Lung (tissue), 12 donors: ENCODE results near the gene HACD1. TPM values are rescaled to one million over a fixed set of nuclear protein-coding genes. Genes with fewer than 3 reads are reported as not detected.

ENCODE experiments used
- ATAC-seq: fragments of 200-7000 bp; cut with Tn5 transposase; one replicate; pipeline ENCODE4 v1.9.1; 2020; ENCODE audit warnings: moderate number of reproducible peaks; ENCODE audit not compliant: insufficient read depth, low FRiP score
- DNase-seq, 3 donors: peaks; one replicate each; pipeline ENCODE4 v3.0.0-alpha.2; 2013 to 2017
- H3K27ac ChIP-seq, 2 donors: one replicate each; pipeline ENCODE4 v1.5.1; 2013; ENCODE audit warnings: mild to moderate bottlenecking in 2 of 2, moderate library complexity in 2 of 2, control low read depth in 1 of 2, inconsistent platforms in 1 of 2, low read depth in 1 of 2, low read length in 1 of 2
- H3K27me3 ChIP-seq, 3 donors: one replicate each; pipeline ENCODE4 v1.5.1; 2013; ENCODE audit warnings: low read length in 2 of 3; ENCODE audit not compliant: control insufficient read depth in 3 of 3, insufficient read depth in 3 of 3
- H3K36me3 ChIP-seq, 4 donors: one replicate each; pipeline ENCODE4 v1.5.1; 2013; ENCODE audit warnings: low read length in 4 of 4, mild to moderate bottlenecking in 1 of 4, moderate library complexity in 1 of 4; ENCODE audit not compliant: control insufficient read depth in 4 of 4, insufficient read depth in 4 of 4
- H3K4me1 ChIP-seq, 5 donors: one replicate each; pipeline ENCODE4 v1.5.1; 2013; ENCODE audit warnings: low read length in 5 of 5, mild to moderate bottlenecking in 2 of 5, moderate library complexity in 1 of 5; ENCODE audit not compliant: control insufficient read depth in 5 of 5, insufficient read depth in 5 of 5
- H3K4me3 ChIP-seq: one replicate; pipeline ENCODE4 v1.5.1; 2013; ENCODE audit warnings: mild to moderate bottlenecking, control low read depth, moderate library complexity
- H3K9ac ChIP-seq, 2 donors: one replicate each; pipeline ENCODE4 v1.5.1; 2013; ENCODE audit warnings: low read length in 2 of 2, control low read depth in 1 of 2; ENCODE audit not compliant: insufficient read depth in 1 of 2
- H3K9me3 ChIP-seq, 4 donors: one replicate each; pipeline ENCODE4 v1.5.1; 2013; ENCODE audit warnings: low read length in 3 of 4, mild to moderate bottlenecking in 1 of 4, moderate library complexity in 1 of 4; ENCODE audit not compliant: control insufficient read depth in 4 of 4, insufficient read depth in 3 of 4
- CTCF ChIP-seq: IDR thresholded peaks from 2 replicates; pipeline ENCODE4 v1.5.1; 2012; ENCODE audit warnings: mild to moderate bottlenecking; ENCODE audit errors: control extremely low read depth, extremely low read depth
- WGBS, 2 donors: extraction: QIAGEN DNeasy Blood & Tissue Kit; methylation state at CpG; one replicate each; pipeline ENCODE4 v1.1.7; 2013; 5-methylcytosine and 5-hydroxymethylcytosine counted together
- polyA plus RNA-seq, 2 donors: library from polyadenylated mRNA; stranded (reverse); fragments of 200-250 nt; gene quantifications; one replicate each; pipeline ENCODE4 v1.2.1, GENCODE V29; 2013
- total RNA-seq, 2 donors: library from RNA; depleted of rRNA in 1 of 2; stranded (reverse); fragments of >200 nt in 1 of 2; gene quantifications; one replicate each; pipeline ENCODE4 v1.2.1, GENCODE V29; 2014 to 2021
- donor health status: control.
- donor health status: control.
- donor health status: Bipolar disorder and iron deficiency.
- donor health status: healthy.
- donor health status: DM: yes; HTN: yes; CAD: no.

Gene HACD1
- total and polyA plus RNA-seq, 4 donors: 11.5 to 49.2 (median 24.3) TPM

GRCh38 chr10:17643755-17644484 is 26.7 kb upstream of the HACD1 start, which contains the start of gene STAM:
Gene STAM (plus strand): TSS chr10:17644151. CDS start chr10:17644340, 189 bp downstream.
- DNase-seq: peak; percentile 95 to 98 (median 96)
- ATAC-seq: peak; percentile 87
- H3K27me3 ChIP-seq: no peaks in the 10 kb centered on the region
- H3K9me3 ChIP-seq: peaks cover 0 to 3% (median under 1%) of the 10 kb centered on the region in 4 donors
- WGBS, 2 donors: 0% methylated on average over 37 of the region's 37 CpGs
- H3K27ac ChIP-seq: peak within 1 kb of the TSS; percentile 97
- peaks cover 0 to 30% (median 13%) of the 10 kb centered on the region in 5 donors for H3K4me1 ChIP-seq
- peak within 1 kb of the TSS; percentile 87 for H3K4me3 ChIP-seq
- TF ChIP-seq CTCF: no peak
- peak within 1 kb of the TSS; percentile 99 for H3K9ac ChIP-seq
- no peaks in the 10 kb centered on the region for H3K36me3 ChIP-seq

GRCh38 chr10:17643339-17643754 is 26.2 kb upstream of the HACD1 start:
- Histone ChIP-seq H3K4me3 (peak overlapping the region; percentile 87), H3K9me3 (peaks cover 0 to 3% (median under 1%) of the 10 kb centered on the region in 4 donors), H3K36me3 (no peaks in the 10 kb centered on the region), H3K9ac (peak overlapping the region; percentile 99), H3K27me3 (no peaks in the 10 kb centered on the region), H3K4me1 (peaks cover 0 to 30% (median 13%) of the 10 kb centered on the region in 5 donors), H3K27ac (peak overlapping the region; percentile 97)
- no peak for TF ChIP-seq CTCF
- DNase-seq (no peak), ATAC-seq (peak; percentile 70)
- 0% methylated on average over 13 of the region's 13 CpGs for WGBS, 2 donors

GRCh38 chr10:17640331-17640816 is 23.2 kb upstream of the HACD1 start:
- Histone ChIP-seq H3K4me1 (peaks cover 0 to 11% (median 5%) of the 10 kb centered on the region in 5 donors), H3K36me3 (no peaks in the 10 kb centered on the region), H3K9me3 (peaks cover 0 to 3% (median under 1%) of the 10 kb centered on the region in 4 donors), H3K27me3 (no peaks in the 10 kb centered on the region), H3K27ac (no peak overlapping the region), H3K4me3 (no peak overlapping the region), H3K9ac (no peak overlapping the region)
- no peak for DNase-seq
- ATAC-seq: no peak
- no peak for TF ChIP-seq CTCF
- 96% methylated on average over 4 of the region's 4 CpGs for WGBS, 2 donors
